H9 (cell line): ENCODE measurements around the gene DLX5. TPM values are rescaled to one million over a fixed set of nuclear protein-coding genes. Genes with fewer than 3 reads are reported as not detected.

Experiments
- DNase-seq: peaks from one replicate; pipeline ENCODE4 v3.0.0-alpha.2; 2017
- H2AFZ ChIP-seq: one replicate; pipeline ENCODE4 v1.6.1; 2013; ENCODE audit warnings: mild to moderate bottlenecking, low read length, control low read depth, moderate library complexity
- H2AK5ac ChIP-seq: 2 replicates; pipeline ENCODE4 v1.6.1; 2013; ENCODE audit warnings: low read length, control low read depth, mixed read lengths; ENCODE audit not compliant: insufficient read length
- H2BK120ac ChIP-seq: one replicate; pipeline ENCODE4 v1.6.1; 2013; ENCODE audit warnings: low read depth, mild to moderate bottlenecking, low read length, control low read depth, inconsistent platforms; ENCODE audit not compliant: poor library complexity, severe bottlenecking
- H2BK12ac ChIP-seq: 2 replicates; pipeline ENCODE4 v1.6.1; 2013; ENCODE audit warnings: low read length, control low read depth, mixed read lengths, low read depth; ENCODE audit not compliant: insufficient read length
- H2BK15ac ChIP-seq: 2 replicates; pipeline ENCODE4 v1.6.1; 2013; ENCODE audit warnings: low read depth, low read length, control low read depth
- H2BK20ac ChIP-seq: one replicate; pipeline ENCODE4 v1.6.1; 2013; ENCODE audit warnings: low read depth, mild to moderate bottlenecking, low read length, control low read depth, inconsistent platforms; ENCODE audit not compliant: poor library complexity, severe bottlenecking
- H2BK5ac ChIP-seq: 2 replicates; pipeline ENCODE4 v1.6.1; 2013; ENCODE audit warnings: low read length, control low read depth, mixed read lengths; ENCODE audit not compliant: insufficient read length
- H3K14ac ChIP-seq: 2 replicates; pipeline ENCODE4 v1.6.1; 2013; ENCODE audit warnings: low read length, control low read depth; ENCODE audit not compliant: insufficient read depth
- H3K18ac ChIP-seq: 2 replicates; pipeline ENCODE4 v1.6.1; 2013; ENCODE audit warnings: low read depth, mild to moderate bottlenecking, mixed read lengths, low read length, control low read depth; ENCODE audit not compliant: insufficient read length
- H3K23ac ChIP-seq: 2 replicates; pipeline ENCODE4 v1.6.1; 2013; ENCODE audit warnings: low read length, control low read depth, mixed read lengths, low read depth; ENCODE audit not compliant: insufficient read length
- H3K23me2 ChIP-seq: 2 replicates; pipeline ENCODE4 v1.6.1; 2013; ENCODE audit warnings: low read depth, mild to moderate bottlenecking, mixed read lengths, low read length, control low read depth; ENCODE audit not compliant: insufficient read length, poor library complexity, severe bottlenecking
- H3K27ac ChIP-seq: 2 replicates; pipeline ENCODE4 v1.5.1; 2013; ENCODE audit warnings: low read length, control low read depth, mixed read lengths, low read depth; ENCODE audit not compliant: insufficient read length
- H3K27me3 ChIP-seq: 2 replicates; pipeline ENCODE4 v1.6.1; 2013; ENCODE audit warnings: low read length, control low read depth, inconsistent platforms; ENCODE audit not compliant: insufficient read depth
- H3K4ac ChIP-seq: 2 replicates; pipeline ENCODE4 v1.6.1; 2013; ENCODE audit warnings: low read depth, mild to moderate bottlenecking, control low read depth, inconsistent platforms, low read length, moderate library complexity
- H3K4me1 ChIP-seq: 2 replicates; pipeline ENCODE4 v1.6.1; 2013; ENCODE audit warnings: low read length, control low read depth, inconsistent platforms; ENCODE audit not compliant: insufficient read depth
- H3K4me2 ChIP-seq: 2 replicates; pipeline ENCODE4 v1.6.1; 2013; ENCODE audit warnings: low read length, control low read depth, mixed read lengths; ENCODE audit not compliant: insufficient read length, insufficient read depth
- H3K56ac ChIP-seq: 2 replicates; pipeline ENCODE4 v1.6.1; 2013; ENCODE audit warnings: low read depth, mild to moderate bottlenecking, mixed read lengths, low read length, control low read depth; ENCODE audit not compliant: insufficient read length
- H3K79me1 ChIP-seq: 2 replicates; pipeline ENCODE4 v1.6.1; 2013; ENCODE audit warnings: low read depth, mild to moderate bottlenecking, moderate library complexity, low read length, control low read depth, inconsistent platforms; ENCODE audit not compliant: insufficient read depth, poor library complexity, severe bottlenecking
- H3K79me2 ChIP-seq: 2 replicates; pipeline ENCODE4 v1.6.1; 2013; ENCODE audit warnings: low read length, control low read depth, inconsistent platforms; ENCODE audit not compliant: insufficient read depth
- H3K9ac ChIP-seq: 2 replicates; pipeline ENCODE4 v1.6.1; 2013; ENCODE audit warnings: low read length, control low read depth, mixed read lengths; ENCODE audit not compliant: insufficient read length; ENCODE audit errors: extremely low read depth
- H3K9me3 ChIP-seq: one replicate; pipeline ENCODE4 v1.6.1; 2013; ENCODE audit warnings: low read depth, low read length, inconsistent platforms; ENCODE audit not compliant: control insufficient read depth
- H3T11ph ChIP-seq: one replicate; pipeline ENCODE4 v1.6.1; 2013; ENCODE audit warnings: mild to moderate bottlenecking, low read length, control low read depth, inconsistent platforms
- H4K20me1 ChIP-seq: one replicate; pipeline ENCODE4 v1.6.1; 2013; ENCODE audit not compliant: control insufficient read depth, insufficient read length, insufficient read depth
- H4K5ac ChIP-seq: 2 replicates; pipeline ENCODE4 v1.6.1; 2013; ENCODE audit warnings: low read depth, mild to moderate bottlenecking, mixed read lengths, low read length, control low read depth; ENCODE audit not compliant: insufficient read length
- H4K8ac ChIP-seq: replicated peaks from 2 replicates; pipeline ENCODE4 v1.6.1; 2013; ENCODE audit warnings: low read length, control low read depth, mixed read lengths, low read depth; ENCODE audit not compliant: insufficient read length
- H4K91ac ChIP-seq: 2 replicates; pipeline ENCODE4 v1.6.1; 2013; ENCODE audit warnings: low read depth, mild to moderate bottlenecking, moderate library complexity, mixed read lengths, low read length, control low read depth; ENCODE audit not compliant: insufficient read length
- H3K27ac Mint-ChIP-seq, 3 experiments: 2 replicates in 2 of 3; 3 replicates in 1 of 3; pipeline ENCODE4 v1.8.0; 2020 to 2021; ENCODE audit warnings: mixed read lengths in 3 of 3, mild to moderate bottlenecking in 1 of 3, moderate library complexity in 1 of 3
- H3K27me3 Mint-ChIP-seq: 2 replicates; pipeline ENCODE4 v1.8.0; 2021; ENCODE audit warnings: low read depth, mild to moderate bottlenecking, moderate library complexity, mixed read lengths
- H3K36me3 Mint-ChIP-seq, 3 experiments: 2 replicates in 2 of 3; 3 replicates in 1 of 3; pipeline ENCODE4 v1.8.0; 2020 to 2021; ENCODE audit warnings: low read depth in 3 of 3, mixed read lengths in 3 of 3; ENCODE audit not compliant: insufficient read depth in 1 of 3
- H3K4me1 Mint-ChIP-seq, 2 experiments: 2 replicates each; pipeline ENCODE4 v1.8.0; 2020; ENCODE audit warnings: mixed read lengths in 2 of 2
- H3K4me3 Mint-ChIP-seq, 2 experiments: 2 replicates in 1 of 2; 3 replicates in 1 of 2; pipeline ENCODE4 v1.8.0; 2020 to 2021; ENCODE audit warnings: mild to moderate bottlenecking in 2 of 2, mixed read lengths in 2 of 2, moderate library complexity in 1 of 2
- H3K9me3 Mint-ChIP-seq, 2 experiments: 2 replicates in 1 of 2; 3 replicates in 1 of 2; pipeline ENCODE4 v1.8.0; 2020; ENCODE audit warnings: mild to moderate bottlenecking in 2 of 2, mixed read lengths in 2 of 2, moderate library complexity in 1 of 2
- CTCF ChIP-seq: fragments of 200-600 bp; sonication (generic); conservative IDR thresholded peaks from 3 replicates; pipeline ENCODE4 v1.8.0; 2021; ENCODE audit warnings: antibody characterized with exemption, mild to moderate bottlenecking
- WGBS: extraction: QIAGEN DNeasy Blood & Tissue Kit; methylation state at CpG from one replicate; pipeline ENCODE4 v1.1.7; 2013; ENCODE audit warnings: missing lambda C conversion rate, low lambda C conversion rate, mixed read lengths; ENCODE audit not compliant: insufficient read length; ENCODE audit errors: extremely low coverage; 5-methylcytosine and 5-hydroxymethylcytosine counted together
- total RNA-seq: library from RNA; stranded (reverse); gene quantifications from 2 replicates; pipeline ENCODE4 v1.2.1, GENCODE V29; 2021

Gene DLX5
- total RNA-seq, 1 experiment from 2014 or later, result 0.22 TPM

- Histone ChIP-seq H2BK15ac (no peak within 1 kb of the TSS), H3K9me3 (no peaks in the 10 kb centered on the region), H3K23me2 (peaks cover 9% of the 10 kb centered on the region), H3T11ph (no peak within 1 kb of the TSS), H3K4me1 (no peaks in the 10 kb centered on the region; the same call in 1 of the 2 replicates), H3K56ac (no peak within 1 kb of the TSS), H3K18ac (peak within 1 kb of the TSS; percentile 74), H3K23ac (no peak within 1 kb of the TSS), H3K79me1 (no peaks in the 10 kb centered on the region), H2BK20ac (no peak within 1 kb of the TSS), H2AK5ac (no peak within 1 kb of the TSS), H3K9ac (no peak within 1 kb of the TSS), H3K4ac (no peak within 1 kb of the TSS), H3K27me3 (peaks cover 86% of the 10 kb centered on the region), H2BK12ac (no peak within 1 kb of the TSS), H4K20me1 (peaks cover 5% of the 10 kb centered on the region), H3K4me2 (peak within 1 kb of the TSS; percentile 63), H4K8ac (no peak within 1 kb of the TSS), H4K5ac (no peak within 1 kb of the TSS), H2BK120ac (no peak within 1 kb of the TSS), H3K27ac (no peak within 1 kb of the TSS), H4K91ac (no peak within 1 kb of the TSS), H3K79me2 (no peaks in the 10 kb centered on the region), H3K14ac (no peak within 1 kb of the TSS; the same call in 1 of the 2 replicates), H2AFZ (no peak within 1 kb of the TSS), H2BK5ac (no peak within 1 kb of the TSS)
- Mint-ChIP-seq H3K27ac (no peak within 1 kb of the TSS), H3K36me3 (no peaks in the 10 kb centered on the region), H3K27me3 (peaks cover 98% of the 10 kb centered on the region), H3K4me3 (peak within 1 kb of the TSS; percentile 65 to 91), H3K4me1 (peaks cover 41 to 57% of the 10 kb centered on the region in 2 experiments), H3K9me3 (peaks cover 6 to 11% of the 10 kb centered on the region in 2 experiments; a peak in 4 of 5 replicates)
- peak; percentile 95 for DNase-seq
- no peak for TF ChIP-seq CTCF
- no CpG with 5 or more reads among the region's 44 CpGs for WGBS
Observed at GRCh38 chr7:97005183-97006054, 19.2 kb downstream of the DLX5 start, which contains the start of gene DLX6. DLX6 (plus strand) TSS chr7:97005553; CDS start chr7:97005978, 425 bp downstream.
